NT2/D1 (cell line): Measurements from ENCODE around the gene PDCD1LG2.
"Not testable (repeated sequence)": the region's sequence is repeated elsewhere in the genome, so short reads cannot be mapped to it uniquely, and the experiment has no call there.

Experiments used
- DNase-seq: peaks from one replicate; pipeline ENCODE4 v3.0.0-alpha.2; 2011; ENCODE audit warnings: low read depth, low spot score
- H3K27me3 ChIP-seq: 2 replicates; pipeline ENCODE4 v1.6.0; 2011; ENCODE audit warnings: mild to moderate bottlenecking; ENCODE audit not compliant: insufficient read length, insufficient read depth
- H3K36me3 ChIP-seq: 2 replicates; pipeline ENCODE4 v1.6.1; 2011; ENCODE audit warnings: mild to moderate bottlenecking, low read length, mixed read lengths; ENCODE audit not compliant: insufficient read depth, insufficient read length
- H3K4me1 ChIP-seq: 2 replicates; pipeline ENCODE4 v1.5.1; 2011; ENCODE audit not compliant: insufficient read depth, insufficient read length
- H3K4me3 ChIP-seq: 2 replicates; pipeline ENCODE4 v1.5.1; 2011; ENCODE audit warnings: low read depth; ENCODE audit not compliant: insufficient read length
- H3K9ac ChIP-seq: 2 replicates; pipeline ENCODE4 v1.6.0; 2011; ENCODE audit warnings: low read depth; ENCODE audit not compliant: insufficient read length
- H3K9me3 ChIP-seq: 2 replicates; pipeline ENCODE4 v1.5.1; 2011; ENCODE audit warnings: mild to moderate bottlenecking, low read length; ENCODE audit not compliant: insufficient read depth
- SUZ12 ChIP-seq: IDR thresholded peaks from 2 replicates; pipeline ENCODE4 v1.6.1; 2011; ENCODE audit not compliant: insufficient read length, insufficient read depth; ENCODE audit errors: extremely low read depth
- YY1 ChIP-seq: IDR thresholded peaks from 2 replicates; pipeline ENCODE4 v1.6.1; 2011; ENCODE audit not compliant: insufficient read length, insufficient read depth
- ZNF274 ChIP-seq: IDR thresholded peaks from 2 replicates; pipeline ENCODE4 v1.6.1; 2011; ENCODE audit warnings: mild to moderate bottlenecking, low read depth, low read length

PDCD1LG2 gene

DNA sequence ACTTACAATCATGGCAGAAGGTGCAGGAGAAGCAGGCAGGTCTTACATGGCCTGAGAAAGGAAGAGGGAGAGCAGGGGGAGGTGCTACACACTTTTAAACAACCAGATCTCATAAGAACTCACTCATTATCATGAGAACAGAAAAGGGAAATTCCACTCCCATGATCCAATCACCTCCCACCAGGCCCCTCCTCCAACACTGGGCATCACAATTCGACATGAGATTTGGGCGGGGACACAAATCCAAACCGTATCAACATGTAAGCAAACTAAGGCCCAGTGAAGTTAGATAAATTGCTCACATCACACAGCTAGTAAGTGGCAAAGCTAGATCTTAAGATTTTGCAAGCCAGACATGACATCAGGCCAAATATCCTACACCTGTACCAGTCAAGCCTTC is 70.3 kb downstream of the PDCD1LG2 start:
- no peaks in the 10 kb centered on the region for H3K4me1 ChIP-seq
- H3K36me3 ChIP-seq, result no peaks in the 10 kb centered on the region
- no peak overlapping the region for H3K9ac ChIP-seq
- no peak overlapping the region for H3K4me3 ChIP-seq
- TF ChIP-seq SUZ12 (no peak), YY1 (no peak), ZNF274 (no peak)
- DNase-seq, result no peak
- H3K27me3 ChIP-seq, result no peaks in the 10 kb centered on the region
- peaks cover 10% of the 10 kb centered on the region; the same call in 1 of the 2 replicates for H3K9me3 ChIP-seq

DNA sequence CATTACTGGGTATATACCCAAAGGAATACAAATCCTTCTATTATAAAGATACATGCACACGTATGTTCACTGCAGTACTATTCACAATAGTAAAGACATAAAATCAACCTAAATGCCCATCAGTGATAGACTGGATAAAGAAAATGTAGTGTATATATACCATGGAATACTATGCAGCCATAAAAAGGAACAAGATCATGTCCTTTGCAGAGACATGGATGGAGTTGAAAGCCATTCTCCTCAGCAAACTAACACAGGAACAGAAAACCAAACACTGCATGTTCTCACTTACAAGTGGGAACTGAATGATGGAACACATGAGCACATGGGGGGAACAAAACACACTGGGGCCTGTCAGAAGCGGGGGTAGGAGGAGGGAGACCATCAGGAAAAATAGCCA is 71.4 kb downstream of the PDCD1LG2 start:
- not testable (repeated sequence) for DNase-seq, H3K4me3 ChIP-seq, H3K36me3 ChIP-seq, H3K9ac ChIP-seq, H3K27me3 ChIP-seq, H3K4me1 ChIP-seq
- H3K9me3 ChIP-seq, result peaks cover 10% of the 10 kb centered on the region; the same call in 1 of the 2 replicates

DNA sequence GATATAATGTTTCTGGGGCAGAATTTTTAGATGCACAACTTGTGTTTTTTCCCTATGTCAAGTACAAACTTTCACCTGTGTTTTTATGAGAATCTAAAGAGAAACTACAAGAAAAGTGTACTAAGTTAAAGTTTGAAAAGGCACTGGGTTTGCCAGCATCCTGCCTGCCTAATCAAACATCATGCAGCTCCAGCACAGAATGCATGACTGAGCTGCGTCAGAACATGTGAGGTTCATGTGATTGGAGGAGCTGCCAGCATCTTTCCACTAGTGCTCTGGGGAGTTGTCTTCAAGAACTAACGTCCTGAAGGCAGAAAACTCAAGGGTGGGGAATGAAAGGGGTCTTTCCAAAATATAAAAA is 72.5 kb downstream of the PDCD1LG2 start:
- no peak for DNase-seq
- no peak overlapping the region for H3K9ac ChIP-seq
- no peak overlapping the region for H3K4me3 ChIP-seq
- no peaks in the 10 kb centered on the region for H3K36me3 ChIP-seq
- TF ChIP-seq YY1 (no peak), ZNF274 (no peak), SUZ12 (no peak)
- no peaks in the 10 kb centered on the region for H3K4me1 ChIP-seq
- H3K27me3 ChIP-seq, result no peaks in the 10 kb centered on the region
- peaks cover 10% of the 10 kb centered on the region; the same call in 1 of the 2 replicates for H3K9me3 ChIP-seq

GRCh38 chr9:5586391-5586802 is 76.1 kb downstream of the PDCD1LG2 start:
- TF ChIP-seq YY1 (no peak), ZNF274 (no peak)
- no peaks in the 10 kb centered on the region for H3K36me3 ChIP-seq
- H3K9ac ChIP-seq, result no peak overlapping the region
- DNase-seq, result no peak
- H3K4me1 ChIP-seq, result no peaks in the 10 kb centered on the region
- H3K4me3 ChIP-seq, result no peak overlapping the region
- no peaks in the 10 kb centered on the region for H3K27me3 ChIP-seq
- H3K9me3 ChIP-seq, result peaks cover 5% of the 10 kb centered on the region; the same call in 1 of the 2 replicates

- Histone ChIP-seq H3K36me3 (no peaks in the 10 kb centered on the region), H3K4me3 (no peak overlapping the region), H3K4me1 (no peaks in the 10 kb centered on the region), H3K9ac (no peak overlapping the region), H3K9me3 (no peaks in the 10 kb centered on the region), H3K27me3 (no peaks in the 10 kb centered on the region)
- no peak for DNase-seq
- TF ChIP-seq YY1 (no peak), ZNF274 (no peak), SUZ12 (no peak)
Measured at GRCh38 chr9:5587024-5587423, 76.7 kb downstream of the PDCD1LG2 start.

- H3K4me3 ChIP-seq, result no peak overlapping the region
- no peaks in the 10 kb centered on the region for H3K9me3 ChIP-seq
- no peak for DNase-seq
- H3K27me3 ChIP-seq, result no peaks in the 10 kb centered on the region
- TF ChIP-seq ZNF274 (no peak), YY1 (no peak), SUZ12 (no peak)
- no peak overlapping the region for H3K9ac ChIP-seq
- H3K4me1 ChIP-seq, result no peaks in the 10 kb centered on the region
- H3K36me3 ChIP-seq, result no peaks in the 10 kb centered on the region
Measured at GRCh38 chr9:5592231-5592630, 81.9 kb downstream of the PDCD1LG2 start.

DNA sequence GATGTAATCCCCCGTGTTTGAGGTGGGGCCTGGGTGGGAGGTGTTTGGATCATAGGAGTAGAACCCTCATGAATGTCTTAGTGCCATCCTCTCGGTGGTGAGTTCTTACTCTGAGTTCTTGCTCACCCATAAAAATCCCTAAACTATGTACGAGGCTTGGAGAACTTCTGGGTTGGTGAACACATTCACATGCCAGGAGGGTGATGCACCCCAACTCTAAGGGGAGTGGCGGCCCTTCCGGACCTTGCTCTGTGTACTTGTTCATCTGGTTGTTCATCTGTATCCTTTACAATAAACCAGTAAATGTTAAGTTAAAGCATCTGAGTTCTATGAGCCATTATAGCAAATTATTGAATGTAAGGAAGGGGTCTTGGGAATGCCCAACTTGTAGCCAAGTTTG is 82.6 kb downstream of the PDCD1LG2 start:
- TF ChIP-seq YY1, result no peak
- TF ChIP-seq ZNF274, result no peak
- no peak for TF ChIP-seq SUZ12
- Histone ChIP-seq H3K4me3 (no peak overlapping the region), H3K4me1 (no peaks in the 10 kb centered on the region), H3K36me3 (no peaks in the 10 kb centered on the region), H3K27me3 (no peaks in the 10 kb centered on the region), H3K9ac (no peak overlapping the region), H3K9me3 (no peaks in the 10 kb centered on the region)
- DNase-seq, result no peak

GRCh38 chr9:5593904-5594303 is 83.6 kb downstream of the PDCD1LG2 start:
- Histone ChIP-seq H3K4me1 (no peaks in the 10 kb centered on the region), H3K36me3 (no peaks in the 10 kb centered on the region), H3K27me3 (no peaks in the 10 kb centered on the region), H3K9me3 (0 out of 2 replicates have a peak, but pooled peaks cover 2% of the 10 kb centered on the region), H3K9ac (no peak overlapping the region), H3K4me3 (no peak overlapping the region)
- no peak for DNase-seq
- TF ChIP-seq SUZ12, result no peak
- TF ChIP-seq YY1, result no peak
- TF ChIP-seq ZNF274, result no peak
